Right atrium auricular region (tissue), 2 donors: Measurements from ENCODE around the gene FTL. TPM values are rescaled to one million over a fixed set of nuclear protein-coding genes. Genes with fewer than 3 reads are reported as not detected.

Source experiments
- DNase-seq: peaks from one replicate; pipeline ENCODE4 v3.0.0-alpha.2; 2019; ENCODE audit warnings: low spot score
- H3K27ac ChIP-seq, 2 donors: fragments of 200-600 bp; sonication (generic); 1 replicate in 1 of 2; 2 replicates in 1 of 2; pipeline ENCODE4 v1.5.1; 2016 to 2019
- H3K27me3 ChIP-seq, 2 donors: fragments of 200-600 bp; sonication (generic); one replicate each; pipeline versions ENCODE4 v1.5.1 to v1.6.0; 2017 to 2019
- H3K36me3 ChIP-seq: fragments of 200-600 bp; sonication (generic); one replicate; pipeline ENCODE4 v1.5.1; 2016
- H3K4me1 ChIP-seq, 2 donors: fragments of 200-600 bp; sonication (generic); one replicate each; pipeline versions ENCODE4 v1.5.1 to v1.6.0; 2017 to 2019
- H3K4me3 ChIP-seq, 2 donors: fragments of 200-600 bp; sonication (generic); 1 replicate in 1 of 2; 2 replicates in 1 of 2; pipeline ENCODE4 v1.5.1; 2017 to 2019; ENCODE audit warnings: mild to moderate bottlenecking in 1 of 2, moderate library complexity in 1 of 2
- H3K9me3 ChIP-seq, 2 donors: fragments of 200-600 bp; sonication (generic); one replicate each; pipeline ENCODE4 v1.5.1; 2019
- total RNA-seq, 2 donors: library from RNA; depleted of rRNA; stranded (reverse); fragments of >200 nt; gene quantifications; one replicate each; pipeline ENCODE4 v1.1.0, GENCODE V29; 2016
- TF ChIP-seq, protein P1 (sequence below), 2 donors: fragments of 200-600 bp; sonication (generic); IDR thresholded peaks; one replicate each; pipeline ENCODE4 v1.5.1; 2019; ENCODE audit warnings: antibody characterized with exemption in 2 of 2

The FTL gene
- total RNA-seq, 2 donors from 2014 or later, result 1,493 to 3,053 TPM

DNA sequence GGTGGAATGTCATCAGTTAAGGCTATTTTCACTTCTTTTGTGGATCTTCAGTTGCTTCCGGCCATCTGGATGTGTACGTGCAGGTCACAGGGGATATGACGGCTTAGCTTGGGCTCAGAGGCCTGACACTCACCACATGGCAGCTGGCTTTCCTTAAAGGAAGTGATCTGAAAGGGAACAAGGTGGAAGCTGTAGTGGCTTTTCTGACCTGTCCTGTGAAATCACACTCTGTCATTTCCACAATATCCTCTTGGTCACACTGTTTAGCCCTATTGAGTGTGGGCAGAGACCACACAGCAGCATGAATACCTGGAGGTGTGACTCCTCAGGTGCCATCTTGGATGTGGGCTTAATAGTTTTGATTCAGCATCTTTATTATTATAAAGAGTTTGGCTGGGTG lies 14.9 kb upstream of the FTL start:
- no peaks in the 10 kb centered on the region for H3K36me3 ChIP-seq
- H3K4me3 ChIP-seq, result no peak overlapping the region
- no peaks in the 10 kb centered on the region for H3K27me3 ChIP-seq
- H3K9me3 ChIP-seq, result no peaks in the 10 kb centered on the region
- TF ChIP-seq, protein P1, sequence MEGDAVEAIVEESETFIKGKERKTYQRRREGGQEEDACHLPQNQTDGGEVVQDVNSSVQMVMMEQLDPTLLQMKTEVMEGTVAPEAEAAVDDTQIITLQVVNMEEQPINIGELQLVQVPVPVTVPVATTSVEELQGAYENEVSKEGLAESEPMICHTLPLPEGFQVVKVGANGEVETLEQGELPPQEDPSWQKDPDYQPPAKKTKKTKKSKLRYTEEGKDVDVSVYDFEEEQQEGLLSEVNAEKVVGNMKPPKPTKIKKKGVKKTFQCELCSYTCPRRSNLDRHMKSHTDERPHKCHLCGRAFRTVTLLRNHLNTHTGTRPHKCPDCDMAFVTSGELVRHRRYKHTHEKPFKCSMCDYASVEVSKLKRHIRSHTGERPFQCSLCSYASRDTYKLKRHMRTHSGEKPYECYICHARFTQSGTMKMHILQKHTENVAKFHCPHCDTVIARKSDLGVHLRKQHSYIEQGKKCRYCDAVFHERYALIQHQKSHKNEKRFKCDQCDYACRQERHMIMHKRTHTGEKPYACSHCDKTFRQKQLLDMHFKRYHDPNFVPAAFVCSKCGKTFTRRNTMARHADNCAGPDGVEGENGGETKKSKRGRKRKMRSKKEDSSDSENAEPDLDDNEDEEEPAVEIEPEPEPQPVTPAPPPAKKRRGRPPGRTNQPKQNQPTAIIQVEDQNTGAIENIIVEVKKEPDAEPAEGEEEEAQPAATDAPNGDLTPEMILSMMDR (IDR thresholded peaks at IDR 0.05), result no peak
- peaks cover 0 to 3% of the 10 kb centered on the region in 2 donors for H3K4me1 ChIP-seq
- H3K27ac ChIP-seq, result no peak overlapping the region
- DNase-seq, result no peak

DNA sequence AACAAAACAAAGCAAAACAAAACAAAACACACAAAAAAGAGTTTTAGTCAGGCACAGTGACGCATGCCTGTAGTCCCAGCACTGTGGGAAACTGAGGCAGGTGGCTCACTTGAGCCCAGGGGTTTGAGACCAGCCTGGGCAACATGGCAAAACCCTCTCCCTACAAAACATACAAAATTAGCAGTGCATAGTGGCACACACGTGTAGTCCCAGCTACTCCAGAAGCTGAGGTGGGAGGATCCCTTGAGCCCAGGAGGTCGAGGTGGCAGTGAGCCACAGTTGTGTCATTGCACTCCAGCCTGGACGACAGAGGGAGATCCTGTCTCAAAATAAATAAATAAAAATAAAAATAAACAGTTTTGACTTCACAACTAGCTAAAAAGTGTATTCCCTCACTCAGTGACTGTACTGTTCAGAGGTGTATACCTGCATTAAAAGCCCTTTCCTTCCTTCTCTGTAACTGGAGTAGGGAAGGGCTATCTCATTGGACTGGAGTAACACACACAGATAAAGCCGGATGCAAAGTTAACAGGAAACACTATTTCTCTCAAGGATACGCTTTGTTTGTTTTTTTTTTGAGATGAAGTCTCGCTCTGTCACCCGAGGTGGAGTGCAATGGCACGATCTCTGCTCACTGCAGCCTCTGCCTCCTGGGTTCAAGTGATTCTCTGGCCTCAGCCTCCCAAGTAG lies 14.1 kb upstream of the FTL start:
- Histone ChIP-seq H3K9me3 (no peaks in the 10 kb centered on the region), H3K27me3 (no peaks in the 10 kb centered on the region), H3K27ac (no peak overlapping the region), H3K4me1 (peaks cover 0 to 12% of the 10 kb centered on the region in 2 donors), H3K36me3 (no peaks in the 10 kb centered on the region), H3K4me3 (no peak overlapping the region)
- no peak for DNase-seq
- TF ChIP-seq, protein P1 (IDR thresholded peaks at IDR 0.05), result no peak

DNA sequence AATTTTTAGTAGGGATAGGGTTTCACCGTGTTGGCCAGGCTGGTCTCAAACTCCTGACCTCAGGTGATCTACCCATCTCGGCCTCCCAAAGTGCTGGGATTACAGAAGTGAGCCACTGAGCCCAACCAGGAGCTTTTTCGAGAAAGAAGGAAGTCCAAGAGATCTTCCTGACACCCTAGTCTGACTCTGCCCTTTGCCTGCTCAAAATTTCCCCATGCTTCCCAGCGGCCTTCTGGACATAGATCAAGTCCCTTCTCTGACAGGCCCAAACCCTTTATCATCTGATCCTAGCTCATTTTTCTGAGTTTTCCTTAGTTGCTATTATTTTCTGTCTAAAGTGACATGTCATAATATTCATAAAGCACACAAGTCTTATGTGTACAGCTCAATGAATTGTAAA lies 12.0 kb upstream of the FTL start:
- no peak for DNase-seq
- H3K4me3 ChIP-seq, result no peak overlapping the region
- H3K27me3 ChIP-seq, result no peaks in the 10 kb centered on the region
- H3K36me3 ChIP-seq, result no peaks in the 10 kb centered on the region
- peaks cover 0 to 14% of the 10 kb centered on the region in 2 donors for H3K4me1 ChIP-seq
- TF ChIP-seq, protein P1 (IDR thresholded peaks at IDR 0.05), result no peak
- no peaks in the 10 kb centered on the region for H3K9me3 ChIP-seq
- peak overlapping the region in 1 of 2 donors; percentile 88 for H3K27ac ChIP-seq

DNA sequence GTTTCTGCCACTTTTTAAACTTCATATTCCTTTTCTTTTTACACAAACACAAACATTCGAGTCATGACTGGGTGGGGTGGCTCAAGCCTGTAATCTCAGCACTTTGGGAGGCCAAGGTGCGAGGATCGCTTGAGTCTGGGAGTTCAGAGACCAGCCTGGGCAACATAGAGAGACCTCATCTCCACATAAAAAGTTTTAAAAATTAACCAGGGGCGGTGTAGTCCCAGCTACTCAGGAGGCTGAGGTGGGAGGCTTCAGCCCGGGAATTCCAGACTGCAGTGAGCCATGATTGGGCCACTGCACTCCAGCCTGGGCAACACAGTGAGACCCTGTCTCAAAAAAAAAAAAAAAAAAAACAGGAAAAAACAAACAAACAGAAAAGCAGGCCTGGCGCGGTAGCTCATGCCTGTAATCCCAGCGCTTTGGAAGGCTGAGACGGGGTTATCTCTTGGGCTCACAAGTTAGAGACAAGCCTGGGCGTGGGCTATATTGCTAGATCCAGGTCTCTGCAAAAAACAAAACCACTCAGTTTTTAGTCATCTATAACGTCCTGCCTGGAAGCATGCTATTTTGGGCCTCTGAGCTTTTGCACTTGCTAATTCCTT lies 11.0 kb upstream of the FTL start:
- TF ChIP-seq, protein P1 (IDR thresholded peaks at IDR 0.05), result no peak
- Histone ChIP-seq H3K27me3 (no peaks in the 10 kb centered on the region), H3K27ac (peak overlapping the region; percentile 88 to 94), H3K9me3 (no peaks in the 10 kb centered on the region), H3K4me1 (peaks cover 0 to 14% of the 10 kb centered on the region in 2 donors), H3K36me3 (no peaks in the 10 kb centered on the region), H3K4me3 (peak overlapping the region; percentile 93 to 98)
- DNase-seq, result no peak

DNA sequence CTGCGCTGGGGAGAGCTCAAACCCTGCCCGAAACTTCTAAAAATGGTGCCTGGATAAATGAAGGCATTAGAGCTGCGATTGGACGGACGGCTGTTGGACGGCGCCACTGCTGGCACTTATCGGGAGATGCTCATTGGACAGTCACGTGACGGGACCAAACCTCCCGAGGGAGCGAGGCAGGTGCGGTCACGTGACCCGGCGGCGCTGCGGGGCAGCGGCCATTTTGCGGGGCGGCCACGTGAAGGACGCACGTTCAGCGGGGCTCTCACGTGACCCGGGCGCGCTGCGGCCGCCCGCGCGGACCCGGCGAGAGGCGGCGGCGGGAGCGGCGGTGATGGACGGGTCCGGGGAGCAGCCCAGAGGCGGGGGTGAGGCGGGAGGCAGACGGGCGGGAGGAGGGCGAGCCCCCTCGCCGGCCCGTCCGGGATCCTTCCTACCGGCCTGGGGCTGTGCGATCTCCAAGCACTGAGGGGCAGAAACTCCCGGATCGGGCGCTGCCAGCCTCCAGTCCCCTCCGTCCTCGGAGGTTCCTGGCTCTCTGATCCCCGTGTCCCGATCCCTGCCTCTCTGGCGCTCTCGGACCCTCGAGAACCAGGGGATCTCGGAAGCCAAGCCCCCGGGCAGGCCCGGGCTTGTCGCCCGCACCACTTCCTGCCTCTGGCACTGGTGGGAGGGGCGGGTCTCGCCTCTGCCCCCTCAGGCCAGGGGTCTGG lies 10.4 kb upstream of the FTL start, which contains the start of gene BAX:
BAX (plus strand) TSS at position 281 of the 713 bp plus-strand sequence; CDS start at position 335, 54 bp downstream.
- Histone ChIP-seq H3K9me3 (no peaks in the 10 kb centered on the region), H3K27me3 (no peaks in the 10 kb centered on the region), H3K4me1 (peaks cover 0 to 14% of the 10 kb centered on the region in 2 donors), H3K36me3 (no peaks in the 10 kb centered on the region), H3K27ac (peak within 1 kb of the TSS; percentile 88 to 94), H3K4me3 (peak within 1 kb of the TSS; percentile 93 to 98)
- TF ChIP-seq, protein P1 (IDR thresholded peaks at IDR 0.05), result peak in 1 of 2 donors; percentile 21
- DNase-seq, result peak; percentile 98
